ENCODE data around the gene NCCRP1. TPM values are rescaled to one million over a fixed set of nuclear protein-coding genes. Genes with fewer than 3 reads are reported as not detected.

Gene NCCRP1
- total RNA-seq, 1 donor from 2014 or later, result 1.9 TPM

- H3K27me3 Mint-ChIP-seq (ENCODE audit: insufficient read depth, low read depth), result no peaks in the 10 kb centered on the region
- Histone ChIP-seq H3K27ac (no peak overlapping the region), H3K27me3 (no peaks in the 10 kb centered on the region), H3K79me2 (ENCODE audit: low read depth) (peaks cover 50% of the 10 kb centered on the region), H3K9me3 (ENCODE audit: low read depth) (no peaks in the 10 kb centered on the region), H4K20me1 (ENCODE audit: low read depth) (peaks cover 86% of the 10 kb centered on the region), H3K9ac (no peak overlapping the region), H3K36me3 (no peaks in the 10 kb centered on the region), H3K4me3 (no peak overlapping the region), H3F3A (ENCODE audit: low read depth) (no peaks in the 10 kb centered on the region), H3K4me1 (peaks cover 17% of the 10 kb centered on the region), H2AFZ (replicated peaks) (no peak overlapping the region), H3K4me2 (no peak overlapping the region)
- no peaks in the 10 kb centered on the region for H3K36me3 Mint-ChIP-seq
- no peak overlapping the region for H3K4me3 Mint-ChIP-seq
- peak overlapping the region; percentile 51 for H3K27ac Mint-ChIP-seq
- peaks cover 16% of the 10 kb centered on the region for H3K4me1 Mint-ChIP-seq
- DNase-seq (ENCODE audit: low spot score), result no peak
- TF ChIP-seq EZH2phosphoT487 (IDR thresholded peaks at IDR 0.05), result no peak
- TF ChIP-seq EZH2 (IDR thresholded peaks at IDR 0.05), result no peak
- no peak for TF ChIP-seq CTCF (IDR thresholded peaks at IDR 0.05)
- no peaks in the 10 kb centered on the region for H3K9me3 Mint-ChIP-seq
These were observed 34.2 kb upstream of the NCCRP1 start for GRCh38 chr19:39162441-39163043.

DNA sequence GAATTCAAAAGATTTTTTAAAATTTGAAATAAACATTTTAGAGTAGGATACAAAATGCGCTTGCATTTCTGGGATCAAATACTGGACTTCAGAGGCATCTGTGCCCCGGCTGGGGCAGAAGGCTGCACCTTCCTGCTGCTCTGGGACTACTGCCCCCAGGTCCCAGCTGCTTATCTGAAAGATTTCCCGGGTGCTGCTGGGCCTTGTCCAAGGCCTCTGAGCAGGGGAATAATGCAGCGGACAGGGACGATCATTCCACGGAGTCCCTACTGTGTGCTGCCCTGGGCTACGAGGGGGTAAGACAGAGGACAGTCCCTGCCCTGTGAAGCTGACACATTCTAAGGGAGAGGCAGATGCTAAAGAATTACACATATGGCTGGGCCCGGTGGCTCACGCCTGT lies 33.1 kb upstream of the NCCRP1 start:
- Histone ChIP-seq H4K20me1 (ENCODE audit: low read depth) (peaks cover 86% of the 10 kb centered on the region), H3F3A (ENCODE audit: low read depth) (no peaks in the 10 kb centered on the region), H3K9ac (no peak overlapping the region), H3K4me3 (no peak overlapping the region), H3K9me3 (ENCODE audit: low read depth) (no peaks in the 10 kb centered on the region), H3K79me2 (ENCODE audit: low read depth) (peaks cover 43% of the 10 kb centered on the region), H3K36me3 (no peaks in the 10 kb centered on the region), H2AFZ (replicated peaks) (no peak overlapping the region), H3K27ac (no peak overlapping the region), H3K4me1 (peaks cover 17% of the 10 kb centered on the region), H3K4me2 (no peak overlapping the region), H3K27me3 (no peaks in the 10 kb centered on the region)
- H3K27me3 Mint-ChIP-seq (ENCODE audit: insufficient read depth, low read depth), result no peaks in the 10 kb centered on the region
- TF ChIP-seq CTCF (IDR thresholded peaks at IDR 0.05) (no peak), EZH2 (IDR thresholded peaks at IDR 0.05) (no peak), EZH2phosphoT487 (IDR thresholded peaks at IDR 0.05) (no peak)
- no peaks in the 10 kb centered on the region for H3K36me3 Mint-ChIP-seq
- no peak for DNase-seq (ENCODE audit: low spot score)
- H3K9me3 Mint-ChIP-seq, result no peaks in the 10 kb centered on the region
- peak overlapping the region; percentile 46 for H3K27ac Mint-ChIP-seq
- H3K4me3 Mint-ChIP-seq, result no peak overlapping the region
- H3K4me1 Mint-ChIP-seq, result peaks cover 14% of the 10 kb centered on the region

DNA sequence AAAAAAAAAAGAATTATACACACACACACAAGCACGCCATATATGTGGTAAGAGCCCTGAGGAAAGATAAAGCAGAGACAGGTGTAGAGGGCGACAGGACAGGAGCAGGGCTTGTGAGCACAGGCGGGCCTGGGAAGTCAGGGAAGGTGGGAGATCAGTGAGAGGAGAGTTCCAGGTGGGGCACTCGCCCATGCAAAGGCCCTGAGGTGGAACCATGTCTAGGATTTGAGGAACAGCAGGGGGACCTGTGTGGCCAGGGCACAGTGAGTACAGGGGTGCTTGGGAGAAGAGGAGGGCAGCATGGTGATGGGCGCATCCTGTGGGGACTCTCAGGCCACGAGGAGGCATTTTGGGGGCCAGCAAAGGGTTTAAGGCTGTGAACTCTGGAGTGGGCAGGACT lies 32.5 kb upstream of the NCCRP1 start:
- no peak for DNase-seq (ENCODE audit: low spot score)
- peaks cover 84% of the 10 kb centered on the region for H4K20me1 ChIP-seq (ENCODE audit: low read depth)

More for the DNA sequence above, 32.5 kb upstream of the NCCRP1 start:
- H3K27me3 ChIP-seq, result no peaks in the 10 kb centered on the region
- Mint-ChIP-seq H3K36me3 (no peaks in the 10 kb centered on the region), H3K4me1 (peaks cover 14% of the 10 kb centered on the region), H3K27ac (no peak overlapping the region), H3K27me3 (ENCODE audit: insufficient read depth, low read depth) (no peaks in the 10 kb centered on the region), H3K4me3 (no peak overlapping the region), H3K9me3 (no peaks in the 10 kb centered on the region)
- no peaks in the 10 kb centered on the region for H3K9me3 ChIP-seq (ENCODE audit: low read depth)
- peaks cover 17% of the 10 kb centered on the region for H3K4me1 ChIP-seq
- peaks cover 43% of the 10 kb centered on the region for H3K79me2 ChIP-seq (ENCODE audit: low read depth)
- H3K4me2 ChIP-seq, result no peak overlapping the region
- no peak overlapping the region for H3K4me3 ChIP-seq
- no peak overlapping the region for H3K9ac ChIP-seq
- TF ChIP-seq EZH2 (IDR thresholded peaks at IDR 0.05) (no peak), EZH2phosphoT487 (IDR thresholded peaks at IDR 0.05) (no peak), CTCF (IDR thresholded peaks at IDR 0.05) (no peak)
- no peaks in the 10 kb centered on the region for H3F3A ChIP-seq (ENCODE audit: low read depth)
- no peak overlapping the region for H3K27ac ChIP-seq
- no peaks in the 10 kb centered on the region for H3K36me3 ChIP-seq
- H2AFZ ChIP-seq (replicated peaks), result no peak overlapping the region
